GM21447 (cell line): ENCODE measurements around the gene ME2.
A peak's percentile ranks its signal among the peaks of the same experiment; 100 is the strongest.
"Not testable (repeated sequence)": the region's sequence is repeated elsewhere in the genome, so short reads cannot be mapped to it uniquely, and the experiment has no call there.

Experiments used
- ATAC-seq: cut with Tn5 transposase; IDR thresholded peaks from one replicate; pipeline ENCODE4 v1.9.1; 2021; ENCODE audit not compliant: unreplicated experiment

ME2 gene

GRCh38 chr18:50911006-50911405 is 32.1 kb downstream of the ME2 start:
- no peak for ATAC-seq

- ATAC-seq: no peak
Measured at GRCh38 chr18:50917021-50917420, 38.1 kb downstream of the ME2 start.

GRCh38 chr18:50918153-50918552 is 39.2 kb downstream of the ME2 start:
- no peak for ATAC-seq

GRCh38 chr18:50924372-50924771 is 45.5 kb downstream of the ME2 start:
- ATAC-seq: no peak

- ATAC-seq: no peak
Measured at GRCh38 chr18:50926521-50926920, 47.6 kb downstream of the ME2 start.

- no peak for ATAC-seq
Measured at GRCh38 chr18:50928551-50928950, 49.6 kb downstream of the ME2 start.

- no peak for ATAC-seq
Measured at GRCh38 chr18:50933684-50934083, 54.8 kb downstream of the ME2 start.

GRCh38 chr18:50934545-50935211 is 55.8 kb downstream of the ME2 start:
- no peak for ATAC-seq

- no peak for ATAC-seq
Measured at GRCh38 chr18:50935493-50936191, 56.7 kb downstream of the ME2 start.

- ATAC-seq: no peak
Measured at GRCh38 chr18:50937183-50937582, 58.3 kb downstream of the ME2 start.

- ATAC-seq: no peak
Measured at GRCh38 chr18:50938912-50939311, 60.0 kb downstream of the ME2 start.

- no peak for ATAC-seq
Measured at GRCh38 chr18:50944245-50944932, 65.5 kb downstream of the ME2 start.

- ATAC-seq: not testable (repeated sequence)
Measured at GRCh38 chr18:50945918-50946317, 67.0 kb downstream of the ME2 start.

GRCh38 chr18:50947899-50948298 is 69.0 kb downstream of the ME2 start:
- no peak for ATAC-seq

GRCh38 chr18:50949185-50949584 is 70.3 kb downstream of the ME2 start:
- no peak for ATAC-seq

- no peak for ATAC-seq
Measured at GRCh38 chr18:50950626-50951025, 71.7 kb downstream of the ME2 start.

GRCh38 chr18:50953822-50954221 is 74.9 kb downstream of the ME2 start:
- no peak for ATAC-seq

- ATAC-seq: no peak
Measured at GRCh38 chr18:50955253-50955652, 76.3 kb downstream of the ME2 start.

GRCh38 chr18:50956116-50956515 is 77.2 kb downstream of the ME2 start:
- ATAC-seq: no peak

- no peak for ATAC-seq
Measured at GRCh38 chr18:50961974-50962373, 83.1 kb downstream of the ME2 start.

GRCh38 chr18:50967714-50968661 is 89.1 kb downstream of the ME2 start, which contains the start of gene ELAC1:
TSS of gene ELAC1 (plus strand) at chr18:50968040. CDS start at chr18:50974405, 6,365 bp downstream.
- ATAC-seq: peak; percentile 90
